HG03457 (cell line): Measurements from ENCODE around the gene KIF3B.
"Not testable (repeated sequence)": the region's sequence is repeated elsewhere in the genome, so short reads cannot be mapped to it uniquely, and the experiment has no call there.

Experiments
- ATAC-seq: cut with Tn5 transposase; IDR thresholded peaks from one replicate; pipeline ENCODE4 v1.9.1; 2021; ENCODE audit warnings: moderate number of reproducible peaks; ENCODE audit not compliant: unreplicated experiment

KIF3B gene

DNA sequence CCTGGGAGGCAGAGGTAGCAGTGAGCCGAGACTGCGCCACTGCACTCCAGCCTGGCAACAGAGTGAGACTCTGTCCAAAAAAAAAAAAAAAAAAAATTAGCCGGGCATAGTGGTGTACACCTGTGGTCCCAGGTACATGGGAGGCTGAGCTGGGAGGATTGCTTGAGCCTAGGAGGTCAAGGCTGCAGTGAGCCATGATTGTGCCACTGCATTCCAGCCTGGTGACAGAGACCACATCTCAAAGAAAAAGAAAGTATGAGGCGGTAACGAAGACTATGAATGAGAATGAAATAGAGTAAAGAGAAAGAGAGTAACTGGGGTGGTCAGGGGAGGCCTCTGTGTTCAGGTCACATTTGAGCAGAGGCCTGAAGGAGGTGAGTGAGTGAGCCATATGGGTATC, 31.2 kb upstream of the KIF3B start:
- ATAC-seq = not testable (repeated sequence)

- ATAC-seq = no peak
Observed at GRCh38 chr20:32248043-32248442, 29.4 kb upstream of the KIF3B start.

DNA sequence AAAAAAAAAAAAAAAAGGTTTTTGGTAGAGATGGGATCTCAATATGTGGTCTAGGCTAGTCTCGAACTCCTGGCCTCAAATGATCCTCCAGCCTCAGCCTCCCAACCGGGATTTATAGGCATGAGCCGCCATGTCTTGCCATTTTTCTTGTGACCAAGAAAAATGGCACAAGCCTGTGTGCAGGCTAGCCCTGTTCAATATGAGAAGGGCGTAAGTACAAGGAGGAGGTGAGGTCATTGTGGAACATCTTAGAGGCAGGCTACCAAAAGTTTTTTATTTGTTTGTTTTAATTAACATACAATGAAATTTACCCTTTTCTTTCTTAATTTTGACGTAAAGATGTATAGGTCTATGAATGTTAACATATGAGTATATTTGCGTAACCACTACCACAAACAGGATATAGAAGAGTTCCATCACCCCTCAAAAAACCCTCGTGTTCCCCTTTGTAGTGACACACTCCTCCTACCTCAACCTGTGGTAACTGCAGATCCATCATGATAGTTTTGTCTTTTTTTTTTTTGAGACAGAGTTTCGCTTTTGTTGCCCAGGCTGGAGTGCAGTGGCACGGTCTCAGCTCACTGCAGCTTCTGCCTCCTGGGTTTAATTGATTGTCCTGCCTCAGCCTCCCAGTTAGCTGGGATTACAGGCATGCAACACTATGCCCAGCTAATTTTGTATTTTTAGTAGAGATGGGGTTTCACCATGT, 28.3 kb upstream of the KIF3B start:
- no peak for ATAC-seq

DNA sequence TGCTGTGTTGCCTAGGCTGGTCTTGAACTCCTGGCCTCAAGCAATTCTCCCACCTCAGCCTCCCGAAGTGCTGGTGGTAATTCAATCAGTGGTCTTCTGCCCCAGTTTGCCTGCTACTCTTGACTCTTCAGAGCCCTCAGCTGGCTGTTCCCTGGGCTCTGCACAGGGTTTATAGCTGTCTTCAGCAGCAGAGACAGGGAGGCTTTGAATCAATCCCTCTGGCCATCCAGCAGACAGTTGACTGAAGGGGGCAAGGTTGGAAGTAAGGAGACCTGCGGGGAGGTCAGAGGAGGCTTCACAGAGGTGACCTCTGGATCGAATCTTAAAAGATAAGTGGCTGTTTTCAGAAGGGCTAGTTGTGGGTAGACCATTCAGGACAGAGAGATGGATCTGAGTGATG, 26.0 kb upstream of the KIF3B start:
- no peak for ATAC-seq

GRCh38 chr20:32252189-32252588, 25.3 kb upstream of the KIF3B start:
- ATAC-seq = no peak

DNA sequence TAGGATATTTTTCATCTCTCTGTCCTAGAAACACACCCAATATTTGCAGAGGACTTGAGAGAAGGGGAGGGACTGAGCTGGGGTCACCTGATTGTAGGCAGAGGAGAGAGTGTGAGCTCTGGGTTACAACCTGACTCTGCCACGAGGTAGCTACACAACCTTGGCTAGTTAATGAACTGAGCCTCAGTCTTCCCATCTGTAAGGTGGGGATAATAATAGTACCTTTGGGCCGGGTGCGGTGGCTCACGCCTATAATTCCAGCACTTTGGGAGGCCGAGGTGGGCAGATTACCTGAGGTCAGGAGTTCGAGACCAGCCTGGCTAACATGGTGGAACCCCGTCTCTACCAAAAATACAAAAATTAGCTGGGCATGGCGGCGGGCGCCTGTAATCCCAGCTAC, 16.5 kb upstream of the KIF3B start:
- ATAC-seq = not testable (repeated sequence)

- no peak for ATAC-seq
Observed at GRCh38 chr20:32261644-32262043, 15.8 kb upstream of the KIF3B start.

DNA sequence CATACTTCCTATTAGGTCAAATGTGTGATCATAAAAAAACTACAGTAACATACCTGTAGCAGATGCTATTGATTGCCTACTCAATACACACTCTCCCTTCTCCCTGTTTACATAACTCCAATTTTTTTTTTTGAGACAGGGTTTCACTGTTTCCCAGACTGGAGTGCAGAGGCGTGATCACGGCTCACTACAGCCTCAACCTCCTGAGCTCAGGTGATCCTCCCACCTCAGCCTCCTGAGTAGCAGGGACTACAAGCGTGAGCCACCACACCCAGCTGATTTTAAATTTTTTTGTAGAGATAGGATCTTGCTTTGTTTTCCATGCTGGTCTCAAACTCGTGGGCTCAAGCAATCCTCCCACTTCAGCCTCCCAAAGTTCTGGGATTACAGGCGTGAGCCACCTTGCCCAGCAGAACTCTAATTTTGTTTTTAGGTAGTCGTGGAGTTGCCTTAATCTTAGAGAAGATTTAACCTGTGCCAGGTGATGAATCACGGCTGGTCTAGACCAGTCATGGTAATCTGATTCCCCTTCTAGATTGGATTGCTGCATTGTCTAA, 14.0 kb upstream of the KIF3B start:
- ATAC-seq = no peak

- no peak for ATAC-seq
Observed at GRCh38 chr20:32271620-32272019, 5.8 kb upstream of the KIF3B start.

DNA sequence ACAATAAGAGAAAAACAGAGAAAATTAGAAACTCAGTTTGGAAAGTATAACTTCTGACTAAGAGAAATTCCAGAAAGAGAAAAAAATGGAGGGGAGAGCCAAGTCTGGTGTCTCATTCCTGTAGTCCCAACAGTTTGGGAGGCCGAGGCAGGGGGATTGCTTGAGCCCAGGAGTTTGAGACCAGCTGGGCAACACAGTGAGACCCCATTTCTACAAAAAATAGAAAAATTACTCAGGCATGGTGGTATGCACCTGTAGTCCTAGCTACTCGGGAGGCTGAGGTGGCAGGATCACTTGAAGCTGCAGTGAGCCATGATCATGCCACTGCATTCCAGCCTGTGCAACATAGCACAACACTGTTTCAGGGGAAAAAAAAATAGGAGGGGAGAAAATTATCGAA, 3.1 kb upstream of the KIF3B start:
- no peak for ATAC-seq

DNA sequence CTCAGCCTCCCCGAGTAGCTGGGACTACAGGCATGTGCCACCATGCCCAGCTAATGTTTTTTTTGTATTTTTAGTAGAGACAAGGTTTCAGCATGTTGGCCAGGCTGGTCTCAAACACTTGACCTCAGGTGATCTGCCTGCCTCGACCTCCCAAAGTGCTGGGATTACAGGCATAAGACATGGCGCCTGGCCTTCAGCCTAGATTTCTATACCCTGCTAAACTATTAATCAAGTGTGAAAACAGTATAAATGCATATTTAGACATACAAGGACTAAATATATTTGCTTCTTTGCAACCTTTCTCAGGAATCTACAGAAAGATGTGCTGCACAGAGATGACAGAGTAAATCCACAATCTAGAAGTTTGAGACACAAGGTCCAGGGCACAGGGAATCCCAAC, 2.3 kb upstream of the KIF3B start:
- ATAC-seq = not testable (repeated sequence)

GRCh38 chr20:32278199-32278643, 770 bp downstream of the KIF3B start:
- ATAC-seq = peak; percentile 67

- no peak for ATAC-seq
Observed at GRCh38 chr20:32281711-32282110, 4.3 kb downstream of the KIF3B start.

GRCh38 chr20:32282461-32282860, 5.0 kb downstream of the KIF3B start:
- no peak for ATAC-seq

DNA sequence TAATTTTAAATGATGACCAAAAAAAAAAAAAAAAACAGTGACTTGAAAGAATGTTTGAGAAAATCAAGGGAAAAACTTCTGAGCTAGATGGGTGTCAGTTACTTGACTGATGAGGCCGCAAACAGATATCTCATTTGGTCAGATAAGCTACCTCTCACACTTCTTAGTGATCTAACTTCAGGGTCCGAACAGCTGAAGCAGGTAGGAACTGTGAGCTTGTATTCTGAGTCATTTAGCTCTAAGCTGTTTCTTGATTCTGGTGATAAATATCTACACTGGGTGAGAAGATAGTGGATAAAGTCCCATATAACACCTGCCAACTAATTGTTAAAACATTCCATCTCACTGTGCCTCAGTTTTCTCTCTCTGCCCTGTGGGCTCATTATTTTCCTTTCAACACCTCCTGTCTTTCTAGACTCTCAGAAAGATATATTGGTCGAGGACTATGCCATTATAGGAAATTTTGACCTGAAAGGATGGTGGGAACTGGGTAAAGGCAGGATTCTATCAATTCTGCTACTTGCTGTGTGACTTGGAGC, 7.7 kb downstream of the KIF3B start:
- no peak for ATAC-seq

DNA sequence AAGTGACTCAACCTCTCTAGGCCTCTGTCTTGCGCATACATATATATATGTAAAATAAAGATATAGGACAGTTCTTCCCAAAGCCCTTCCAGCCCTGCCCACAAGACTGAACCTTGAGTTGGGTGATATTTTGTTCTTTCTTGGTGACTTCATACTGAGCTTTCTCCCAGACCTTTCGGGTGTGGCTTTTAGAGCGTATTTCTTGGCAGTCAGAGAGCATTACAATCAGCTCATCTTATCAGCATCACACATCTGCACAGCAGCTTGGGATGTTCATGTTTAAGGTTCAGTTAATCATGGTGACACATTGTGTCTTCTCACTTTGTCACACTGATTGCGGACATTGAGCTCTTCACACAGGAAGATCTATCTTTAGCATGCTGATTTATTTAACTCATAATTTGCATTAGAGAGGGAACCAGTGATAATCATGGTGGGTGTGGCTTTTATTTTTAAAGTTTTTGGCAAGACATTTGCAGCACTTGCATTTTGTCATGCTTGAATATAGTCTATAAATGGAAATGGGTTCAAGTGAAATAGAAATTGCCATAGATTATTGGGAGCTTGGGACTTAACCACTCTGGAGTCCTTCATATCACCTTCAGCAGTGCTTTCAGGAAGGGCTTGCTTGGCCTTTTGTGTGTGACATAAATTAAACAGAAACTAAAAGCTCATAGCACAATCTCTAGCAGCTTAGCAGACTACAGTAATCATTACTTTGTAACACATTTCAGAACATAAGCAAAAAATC, 8.3 kb downstream of the KIF3B start:
- ATAC-seq = peak; percentile 47

DNA sequence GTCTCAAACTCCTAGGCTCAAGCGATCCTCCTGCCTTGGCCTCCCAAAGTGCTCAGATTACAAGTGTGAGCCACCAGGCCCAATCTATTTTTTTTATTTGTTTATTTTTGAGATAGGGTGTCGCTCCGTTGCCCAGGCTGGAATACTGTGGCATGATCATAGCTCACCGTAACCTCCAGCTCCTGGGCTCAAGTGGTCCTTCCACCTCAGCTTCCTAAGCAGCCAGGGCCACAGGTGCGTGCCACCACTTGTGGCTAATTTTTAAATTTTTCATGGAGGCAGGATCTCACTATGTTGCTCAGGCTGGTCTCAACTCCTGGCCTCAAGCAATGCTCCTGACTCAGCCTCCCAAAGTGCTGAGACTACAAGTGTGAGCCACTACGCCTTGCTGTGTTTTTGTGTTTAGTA, 9.8 kb downstream of the KIF3B start:
- ATAC-seq = no peak

DNA sequence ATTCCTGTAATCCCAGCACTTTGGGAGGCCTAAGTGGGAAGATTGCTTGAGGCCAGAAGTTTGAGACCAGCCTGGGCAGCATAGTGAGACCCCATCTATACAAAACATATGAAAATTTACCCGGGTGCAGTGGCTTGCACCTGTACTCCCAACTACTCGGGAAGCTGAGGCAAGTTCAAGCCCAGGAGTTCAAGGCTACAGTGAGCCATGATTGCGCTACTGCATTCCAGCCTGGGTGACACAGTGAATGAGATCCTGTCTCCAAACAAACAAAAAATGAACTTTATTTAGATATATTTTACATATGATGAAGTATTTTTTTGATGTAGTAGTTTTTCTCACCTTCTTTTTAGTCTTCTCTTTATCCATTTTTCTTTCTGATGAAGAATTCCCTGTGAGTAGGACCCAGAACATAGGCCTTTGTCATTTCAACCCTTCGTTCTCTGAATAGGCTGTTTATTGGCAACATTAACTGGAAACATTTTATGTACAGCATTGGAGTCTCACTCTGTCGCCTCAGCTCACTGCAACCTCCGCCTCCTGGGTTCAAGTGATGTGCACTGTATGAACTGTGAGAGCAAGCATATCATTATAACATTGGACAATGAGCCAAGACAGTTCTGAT, 10.9 kb downstream of the KIF3B start:
- ATAC-seq = no peak

DNA sequence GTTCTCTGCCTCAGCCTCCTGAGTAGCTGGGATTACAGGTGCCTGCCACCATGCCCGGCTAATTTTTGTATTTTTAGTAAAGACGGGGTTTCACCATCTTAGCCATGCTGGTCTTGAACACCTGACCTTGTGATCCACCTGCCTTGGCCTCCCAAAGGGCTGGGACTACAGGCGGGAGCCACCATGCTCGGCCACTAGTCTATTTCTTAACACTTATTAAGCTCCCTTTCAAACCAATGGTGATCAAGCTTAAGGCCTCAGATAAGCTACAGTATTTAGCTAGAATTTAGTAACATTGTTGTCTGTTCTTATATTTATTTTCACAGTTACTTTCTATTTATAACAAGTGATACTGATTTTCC, 11.8 kb downstream of the KIF3B start:
- ATAC-seq = not testable (repeated sequence)

DNA sequence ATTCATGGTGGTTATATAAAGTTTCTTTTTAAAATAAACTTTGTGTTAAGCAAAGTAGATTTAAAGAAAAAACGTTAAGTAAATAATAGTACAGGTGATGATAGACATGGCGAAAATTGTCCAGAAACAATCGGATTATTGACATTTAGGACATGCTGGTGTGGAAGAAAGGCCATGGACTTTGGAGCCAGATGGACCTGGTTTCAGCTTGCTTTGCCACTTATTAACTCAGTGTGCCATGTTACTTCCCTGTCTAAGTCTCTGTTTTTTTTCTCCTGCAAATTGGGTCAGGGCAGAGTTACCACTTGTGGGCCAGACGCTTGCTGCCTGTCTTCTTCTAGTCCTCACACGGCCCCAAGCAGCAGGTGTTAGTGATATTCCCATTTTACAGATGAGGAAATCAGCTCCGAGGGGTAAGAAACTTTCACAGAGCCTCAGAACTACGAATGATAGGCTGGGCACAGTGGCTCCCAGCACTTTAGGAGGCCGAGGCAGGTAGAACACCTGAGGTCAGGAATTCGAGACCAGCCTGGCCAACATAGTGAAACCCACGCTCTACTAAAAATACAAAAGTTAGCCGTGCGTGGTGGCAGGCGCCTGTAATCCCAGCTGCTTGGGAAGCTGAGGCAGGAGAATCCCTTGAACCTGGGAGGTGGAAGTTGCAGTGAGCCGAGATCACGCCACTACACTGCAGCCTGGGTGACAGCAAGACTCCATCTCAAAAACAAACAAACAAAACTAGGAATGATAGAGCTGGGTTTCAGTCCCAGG, 12.4 kb downstream of the KIF3B start:
- ATAC-seq = no peak

DNA sequence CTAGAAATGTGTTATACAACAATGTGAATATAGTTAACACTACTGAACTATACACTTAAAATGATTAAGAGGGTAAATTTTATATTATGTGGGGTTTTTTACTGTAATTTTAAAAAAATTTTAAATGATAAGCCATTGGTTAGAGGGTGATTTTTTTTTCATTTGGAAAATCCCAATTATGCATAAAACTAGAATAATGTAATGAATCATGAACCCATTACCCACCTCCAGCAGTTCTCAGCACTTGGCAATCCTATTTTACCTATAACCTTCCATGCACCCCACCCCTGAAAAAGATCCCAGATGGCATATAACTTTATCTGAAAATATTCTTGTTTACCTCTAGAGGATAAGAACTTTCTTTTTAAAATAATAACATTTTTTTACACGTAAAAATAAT, 13.7 kb downstream of the KIF3B start:
- ATAC-seq = no peak
